ENCODE data around the gene ISCA1.

DNA sequence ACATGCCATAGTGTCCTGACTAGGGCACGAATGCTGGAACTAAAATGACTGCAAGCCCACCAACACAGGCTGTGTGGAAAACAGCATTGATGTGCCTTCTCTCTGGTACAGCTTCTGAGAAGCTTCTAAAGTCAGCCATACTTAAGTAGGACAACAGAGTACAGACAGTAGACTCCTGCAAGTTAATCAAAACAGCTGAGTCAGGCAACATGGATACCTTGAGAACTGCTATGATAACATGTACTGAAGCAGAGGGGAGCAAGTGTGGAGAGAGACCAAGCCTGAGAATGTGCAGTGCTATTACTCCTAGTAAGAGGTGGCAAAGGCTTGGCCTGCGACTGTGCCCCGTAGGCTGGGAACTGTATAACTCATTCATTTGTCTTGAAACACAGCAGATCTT is 2.5 kb downstream of the ISCA1 start:
- TF ChIP-seq POLR2A (IDR thresholded peaks at IDR 0.05) = no peak
- TF ChIP-seq, protein P1, sequence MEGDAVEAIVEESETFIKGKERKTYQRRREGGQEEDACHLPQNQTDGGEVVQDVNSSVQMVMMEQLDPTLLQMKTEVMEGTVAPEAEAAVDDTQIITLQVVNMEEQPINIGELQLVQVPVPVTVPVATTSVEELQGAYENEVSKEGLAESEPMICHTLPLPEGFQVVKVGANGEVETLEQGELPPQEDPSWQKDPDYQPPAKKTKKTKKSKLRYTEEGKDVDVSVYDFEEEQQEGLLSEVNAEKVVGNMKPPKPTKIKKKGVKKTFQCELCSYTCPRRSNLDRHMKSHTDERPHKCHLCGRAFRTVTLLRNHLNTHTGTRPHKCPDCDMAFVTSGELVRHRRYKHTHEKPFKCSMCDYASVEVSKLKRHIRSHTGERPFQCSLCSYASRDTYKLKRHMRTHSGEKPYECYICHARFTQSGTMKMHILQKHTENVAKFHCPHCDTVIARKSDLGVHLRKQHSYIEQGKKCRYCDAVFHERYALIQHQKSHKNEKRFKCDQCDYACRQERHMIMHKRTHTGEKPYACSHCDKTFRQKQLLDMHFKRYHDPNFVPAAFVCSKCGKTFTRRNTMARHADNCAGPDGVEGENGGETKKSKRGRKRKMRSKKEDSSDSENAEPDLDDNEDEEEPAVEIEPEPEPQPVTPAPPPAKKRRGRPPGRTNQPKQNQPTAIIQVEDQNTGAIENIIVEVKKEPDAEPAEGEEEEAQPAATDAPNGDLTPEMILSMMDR (IDR thresholded peaks at IDR 0.05) = no peak

All from uterus (tissue), 2 donors.